ENCODE data around the gene CYTH1.
"Not testable (repeated sequence)": the region's sequence is repeated elsewhere in the genome, so short reads cannot be mapped to it uniquely, and the experiment has no call there.

Gene CYTH1

DNA sequence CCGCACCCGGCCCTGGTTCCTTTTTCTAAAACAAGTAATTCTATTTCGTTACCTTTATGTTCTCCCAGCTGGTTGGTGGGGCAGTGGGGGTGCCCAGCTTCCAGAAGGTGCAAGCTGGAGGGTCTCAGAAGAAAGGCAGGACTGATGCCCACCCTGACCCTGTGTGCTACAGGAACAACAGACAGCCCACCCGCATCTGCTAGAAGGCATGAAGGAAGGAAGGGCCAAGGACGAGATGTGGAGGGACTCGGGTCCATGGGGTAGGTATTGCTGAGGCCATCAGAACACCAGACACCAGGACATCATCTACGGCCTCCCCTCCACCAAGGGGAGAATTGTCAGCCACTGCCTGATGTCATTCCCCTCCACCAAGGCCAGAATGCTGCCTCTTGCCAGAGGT is 6.4 kb upstream of the CYTH1 start:
- DNase-seq (ENCODE audit: low read depth in 2 of 2), result no peak

DNA sequence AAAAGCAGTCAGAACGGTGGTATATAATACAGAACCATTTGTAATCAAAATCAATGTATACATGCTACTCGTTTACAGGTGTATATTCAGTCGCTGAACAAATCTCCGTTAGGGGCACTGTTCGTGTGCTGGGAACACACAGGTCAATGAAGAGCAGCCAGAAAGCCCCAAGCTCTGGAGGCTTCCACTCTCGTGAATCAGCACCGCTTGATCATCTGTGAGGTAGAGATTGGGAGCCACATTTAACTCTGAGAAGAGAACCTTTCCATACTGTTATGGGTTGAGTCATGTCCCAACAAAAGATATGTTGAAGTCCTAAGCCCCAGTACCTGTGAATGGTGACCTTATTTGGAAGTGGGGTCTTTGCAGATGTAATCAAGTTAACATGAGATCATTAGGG is 5.4 kb upstream of the CYTH1 start:
- no peak for DNase-seq (ENCODE audit: low read depth in 2 of 2)

GRCh38 chr17:78785663-78786057 is 3.6 kb upstream of the CYTH1 start:
- no peak for DNase-seq (ENCODE audit: low read depth in 2 of 2)

GRCh38 chr17:78785011-78785662 is 3.1 kb upstream of the CYTH1 start:
- DNase-seq (ENCODE audit: low read depth in 2 of 2), result no peak

- DNase-seq (ENCODE audit: low read depth in 2 of 2), result no peak
Observed at GRCh38 chr17:78784352-78784751, 2.3 kb upstream of the CYTH1 start.

DNA sequence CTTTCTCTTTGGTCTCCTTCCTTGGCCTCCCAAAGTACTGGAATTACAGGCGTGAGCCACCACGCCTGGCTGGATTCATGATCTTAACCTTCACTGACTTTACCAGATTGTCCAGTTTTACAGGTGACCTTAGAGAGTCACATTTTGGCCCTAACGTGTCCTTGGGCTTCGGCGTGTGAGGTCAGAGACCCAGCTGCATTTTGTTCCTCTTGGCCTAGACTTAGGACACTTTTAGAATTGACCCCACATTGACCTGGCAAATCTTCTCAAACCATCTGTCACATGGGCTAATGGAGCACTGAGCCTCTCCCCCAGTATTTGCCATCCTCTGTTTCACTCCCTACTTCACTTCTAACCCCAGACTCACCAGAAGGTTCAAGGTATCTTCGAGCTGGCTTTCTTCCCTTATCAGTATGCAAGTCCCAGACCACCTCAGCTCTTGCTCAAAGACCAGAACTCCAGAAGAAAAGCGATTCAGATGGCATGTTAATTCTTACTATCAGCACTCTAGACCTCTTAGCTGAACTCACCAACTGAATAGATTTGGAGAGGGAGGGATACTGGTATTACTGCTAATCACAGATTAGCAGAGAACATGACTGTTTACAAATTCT is 1.7 kb upstream of the CYTH1 start:
- DNase-seq (ENCODE audit: low read depth in 2 of 2), result no peak

DNA sequence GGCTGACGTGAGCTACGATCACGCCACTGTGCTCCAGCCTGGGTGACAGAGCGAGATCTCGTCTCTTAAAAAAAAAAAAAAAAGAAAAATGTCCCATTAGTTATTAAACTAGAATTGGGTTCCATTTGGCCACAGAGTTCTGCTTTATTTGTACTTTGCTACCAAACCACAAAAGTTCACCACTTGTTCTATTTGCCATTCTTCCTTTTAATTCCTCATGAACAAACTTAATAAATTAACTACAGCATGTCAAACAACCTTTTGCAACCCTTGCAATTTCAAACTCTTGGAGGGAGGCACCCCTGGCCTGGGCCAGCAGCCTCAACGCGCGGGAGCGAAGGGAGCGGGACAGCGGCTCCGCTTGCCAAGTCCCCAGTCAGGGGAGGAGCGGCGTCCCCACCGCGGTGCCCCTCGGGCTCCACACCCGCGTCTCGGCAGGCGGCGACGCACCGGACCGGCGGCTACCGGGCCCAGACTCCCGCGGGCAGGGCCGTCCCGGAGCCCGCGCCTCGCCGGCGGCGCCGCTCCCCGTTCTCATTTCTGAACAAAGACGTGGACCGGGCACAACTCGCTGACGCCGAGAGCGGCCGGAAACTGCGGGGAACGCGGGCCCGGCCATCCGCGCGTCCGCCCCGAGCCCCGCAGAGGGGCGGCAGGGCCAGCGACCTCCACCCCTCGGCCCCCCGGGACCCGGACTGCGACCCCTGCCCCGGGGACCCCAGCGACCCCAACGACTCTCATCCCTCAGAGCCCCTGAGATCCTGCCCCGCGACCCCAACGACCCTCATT is 775 bp downstream of the CYTH1 start:
- DNase-seq (ENCODE audit: low read depth in 2 of 2), result no peak

GRCh38 chr17:78780335-78780734 is 1.7 kb downstream of the CYTH1 start:
- DNase-seq (ENCODE audit: low read depth in 2 of 2), result no peak

DNA sequence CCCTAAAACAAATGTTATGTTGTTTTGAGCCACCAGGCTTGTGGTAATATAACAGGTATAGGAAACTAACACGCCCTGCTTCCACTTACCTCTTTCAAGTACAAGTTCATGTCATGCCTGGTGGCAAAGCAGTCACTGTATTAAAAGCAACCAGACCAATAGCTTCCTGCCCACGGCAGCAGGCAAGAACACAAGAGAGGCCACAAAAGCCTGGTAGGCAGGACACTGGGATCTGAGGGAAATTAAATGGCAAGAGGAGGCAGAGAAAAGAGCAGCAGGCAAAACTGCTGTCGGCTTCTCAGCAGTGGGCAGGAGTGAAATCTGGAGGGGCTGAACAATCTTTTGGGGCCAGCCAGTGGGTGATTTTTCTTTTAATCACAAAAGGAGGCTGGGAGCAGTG is 2.2 kb downstream of the CYTH1 start:
- no peak for DNase-seq (ENCODE audit: low read depth in 2 of 2)

- DNase-seq (ENCODE audit: low read depth in 2 of 2), result not testable (repeated sequence)
Observed at GRCh38 chr17:78779286-78779651, 2.8 kb downstream of the CYTH1 start.

GRCh38 chr17:78777881-78778280 is 4.2 kb downstream of the CYTH1 start:
- DNase-seq (ENCODE audit: low read depth in 2 of 2), result no peak

- peak; percentile 63 to 68 for DNase-seq (ENCODE audit: low read depth in 2 of 2)
Observed at GRCh38 chr17:78774956-78775571, 7.0 kb downstream of the CYTH1 start.

DNA sequence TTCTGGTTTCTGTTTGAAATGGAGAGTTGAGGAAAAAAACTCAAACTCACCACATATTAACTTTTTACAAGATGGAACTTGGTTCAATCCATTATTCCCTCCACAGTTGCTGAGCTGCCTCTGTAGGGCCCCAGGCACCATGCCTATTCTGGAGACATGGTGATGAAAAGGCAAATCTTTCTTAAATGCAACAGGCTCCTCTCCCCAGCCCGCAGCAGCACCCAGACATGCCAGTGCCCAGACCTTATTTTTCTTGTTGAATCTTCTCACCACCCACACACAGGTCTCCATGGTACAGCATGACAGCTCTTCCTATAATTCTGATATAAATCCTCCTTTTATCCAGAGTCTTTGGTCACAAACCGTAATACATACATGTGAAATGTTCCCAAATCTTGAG is 7.6 kb downstream of the CYTH1 start:
- no peak for DNase-seq (ENCODE audit: low read depth in 2 of 2)

DNA sequence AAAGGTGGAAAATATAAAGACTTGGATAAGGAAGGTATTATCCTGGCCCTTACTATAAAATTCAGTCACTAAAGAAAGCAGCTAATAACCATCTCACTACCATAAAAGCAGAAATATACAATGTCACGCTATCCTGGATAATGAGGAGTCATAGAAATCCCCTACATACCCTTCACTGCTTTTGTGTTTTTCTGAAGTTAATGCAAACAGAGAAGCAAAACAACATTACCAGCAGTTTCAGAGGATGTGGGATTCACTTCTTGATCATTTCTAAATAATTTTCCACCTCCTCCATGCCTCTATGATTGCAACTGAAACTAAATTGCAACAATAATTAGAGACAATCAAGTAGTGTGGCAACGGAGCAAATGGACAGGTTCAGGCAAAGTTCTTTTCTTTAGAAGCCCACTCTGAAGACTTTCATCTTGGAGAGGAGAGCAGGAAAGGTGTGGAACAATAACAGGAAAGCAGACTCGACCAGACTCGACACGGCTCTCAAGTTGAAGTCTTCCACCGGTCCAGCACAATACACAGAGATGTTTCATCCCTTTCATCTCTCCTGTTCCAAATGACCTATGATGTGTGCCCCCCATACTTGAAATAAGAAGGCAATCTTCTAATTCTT is 10.2 kb downstream of the CYTH1 start:
- no peak for DNase-seq (ENCODE audit: low read depth in 2 of 2)

DNA sequence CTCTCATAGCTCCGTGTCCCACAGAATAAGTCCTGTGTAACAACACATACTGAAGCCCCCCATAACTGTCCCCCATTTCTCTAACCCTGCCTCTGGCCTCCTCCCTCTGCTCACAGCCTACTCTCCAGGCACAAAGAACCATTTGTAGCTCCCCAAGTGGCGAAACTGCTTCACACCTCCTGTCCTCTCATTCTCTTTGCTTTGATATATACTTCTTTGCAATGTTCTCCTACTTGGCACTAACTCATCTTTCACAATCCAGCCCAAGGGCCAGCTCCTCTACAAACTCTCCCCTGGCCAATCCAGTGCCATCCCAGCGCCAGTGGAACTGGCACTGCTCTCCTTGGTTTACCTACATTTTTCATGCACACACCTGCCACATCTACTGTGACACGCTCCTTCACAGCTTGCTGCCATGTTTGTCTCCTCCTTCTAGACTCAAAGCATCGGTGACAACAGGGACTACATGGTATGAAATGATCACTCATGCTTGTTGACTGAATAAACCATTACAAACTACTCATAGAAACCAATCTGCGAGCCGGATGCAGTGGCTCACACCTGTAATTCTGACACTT is 12.8 kb downstream of the CYTH1 start:
- DNase-seq (ENCODE audit: low read depth in 2 of 2), result no peak

DNA sequence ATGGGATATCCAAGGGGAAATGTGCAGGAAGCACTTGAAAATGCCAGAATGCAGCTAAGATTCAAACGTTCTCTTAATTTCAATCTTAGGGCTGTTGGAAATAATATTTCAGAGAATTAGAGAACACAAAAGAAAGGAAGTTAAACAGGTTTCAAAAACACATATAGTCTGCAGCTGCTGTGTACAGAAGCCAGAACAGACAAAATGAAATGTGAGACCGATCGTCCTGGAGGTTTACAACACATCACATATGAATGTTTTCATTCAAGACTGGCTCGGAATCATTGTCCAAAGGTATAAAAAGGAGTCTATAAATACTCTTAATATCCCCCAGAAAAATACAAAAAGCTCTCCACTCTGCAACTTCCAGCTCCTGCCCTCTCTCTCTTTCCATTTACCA is 14.3 kb downstream of the CYTH1 start:
- DNase-seq (ENCODE audit: low read depth in 2 of 2), result no peak

DNA sequence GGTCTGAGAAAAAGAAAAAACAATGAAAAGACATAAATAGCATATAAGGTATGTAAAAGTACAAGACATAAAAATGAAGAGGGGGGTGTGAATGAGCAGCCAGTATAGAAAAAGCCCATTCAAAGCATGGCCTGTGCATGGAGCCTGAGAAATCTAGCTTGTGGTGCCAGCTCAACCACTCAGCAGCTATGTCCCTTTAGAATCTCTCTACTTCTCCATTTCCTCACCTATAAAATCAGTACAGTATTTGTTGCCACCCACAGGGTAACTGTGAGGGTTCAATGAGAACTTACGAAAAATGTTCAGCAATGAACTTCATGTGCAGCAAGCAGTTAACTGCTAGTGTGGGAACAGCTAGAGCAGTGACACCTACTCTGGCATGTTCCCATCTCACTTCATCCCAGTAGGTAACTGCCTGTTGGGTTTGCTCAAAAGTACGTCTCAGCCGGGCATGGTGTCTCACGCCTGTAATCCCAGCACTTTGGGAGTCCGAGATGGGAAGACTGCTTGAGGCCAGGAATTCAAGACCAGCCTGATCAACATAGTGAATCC is 15.3 kb downstream of the CYTH1 start:
- no peak for DNase-seq (ENCODE audit: low read depth in 2 of 2)

DNA sequence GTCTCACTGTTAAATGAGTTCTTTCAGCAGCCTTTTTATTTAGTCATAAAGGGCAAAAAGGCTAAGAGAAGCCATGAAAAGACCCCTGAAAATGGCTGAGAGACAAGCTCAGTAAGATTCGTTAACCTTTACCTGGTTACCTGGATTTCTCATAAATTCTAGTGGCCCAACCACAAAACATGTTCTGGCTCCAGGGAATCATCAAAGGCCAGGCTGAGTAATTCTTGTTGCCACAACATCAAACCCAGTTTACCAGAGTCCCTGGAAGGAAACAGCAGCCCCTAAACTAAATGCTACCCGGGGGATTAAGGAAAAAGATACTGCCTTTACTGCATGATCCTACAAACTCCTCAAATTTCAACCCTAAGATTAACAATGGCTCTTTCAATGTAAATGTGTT is 15.8 kb downstream of the CYTH1 start:
- no peak for DNase-seq (ENCODE audit: low read depth in 2 of 2)

DNA sequence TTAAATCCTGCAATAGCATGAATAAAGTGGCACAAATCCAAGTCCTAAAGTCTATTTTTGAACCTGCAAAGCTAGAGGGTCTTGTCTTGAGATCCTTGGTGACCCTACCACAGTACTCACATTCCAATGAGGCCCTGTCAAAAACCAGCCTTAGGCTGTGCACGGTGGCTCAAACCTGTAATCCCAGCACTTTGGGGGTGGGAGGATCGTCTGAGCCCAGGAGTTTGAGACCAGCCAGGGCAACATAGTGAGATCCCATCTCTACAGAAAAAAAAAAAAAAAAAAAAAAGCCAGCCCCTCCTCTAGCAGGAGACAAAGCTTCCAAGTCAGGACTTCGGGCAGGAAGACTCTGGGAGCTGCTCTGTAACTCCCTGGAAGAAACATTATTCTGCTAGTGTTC is 16.3 kb downstream of the CYTH1 start:
- DNase-seq (ENCODE audit: low read depth in 2 of 2), result no peak

GRCh38 chr17:78764871-78765270 is 17.2 kb downstream of the CYTH1 start:
- DNase-seq (ENCODE audit: low read depth in 2 of 2), result no peak

DNA sequence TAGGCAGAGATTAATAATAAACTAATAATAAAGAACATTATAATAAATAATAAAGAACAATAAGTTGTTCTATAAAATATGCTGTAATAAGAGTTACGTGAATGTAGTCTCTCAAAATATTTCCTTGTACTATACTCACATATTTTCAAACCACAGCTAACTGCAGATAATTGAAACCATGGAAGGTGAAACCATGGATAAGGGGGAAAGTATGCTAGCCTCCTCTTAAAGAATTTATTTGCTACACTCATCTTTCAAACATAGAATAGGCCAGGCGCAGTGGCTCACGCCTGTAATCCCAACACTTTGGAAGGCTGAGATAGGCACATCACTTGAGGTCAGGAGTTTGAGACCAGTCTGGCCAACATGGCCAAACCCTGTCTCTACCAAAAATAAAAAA is 18.5 kb downstream of the CYTH1 start:
- no peak for DNase-seq (ENCODE audit: low read depth in 2 of 2)
